ENCODE data around the gene HMHB1.

GRCh38 chr5:143806579-143806978 is 5.4 kb upstream of the HMHB1 start:
- no peak for TF ChIP-seq CTCF (IDR thresholded peaks at IDR 0.05; ENCODE audit: poor library complexity)
- no peak for TF ChIP-seq EZH2phosphoT487 (IDR thresholded peaks at IDR 0.05; ENCODE audit: low read depth, severe bottlenecking, unreplicated experiment)
- TF ChIP-seq EZH2 (IDR thresholded peaks at IDR 0.05; ENCODE audit: borderline replicate concordance), result no peak
